Neural crest cell (in vitro differentiated cells): ENCODE measurements around the gene LOXL1. TPM values are rescaled to one million over a fixed set of nuclear protein-coding genes. Genes with fewer than 3 reads are reported as not detected.
A peak's percentile ranks its signal among the peaks of the same experiment; 100 is the strongest.

Experiments
- DNase-seq: peaks from one replicate; pipeline ENCODE4 v3.0.0; 2021; ENCODE audit warnings: low read depth, mixed read lengths, low spot score
- H3K27ac Mint-ChIP-seq: one replicate; pipeline ENCODE4 v1.8.0; 2021; ENCODE audit warnings: mild to moderate bottlenecking, mixed read lengths; ENCODE audit not compliant: unreplicated experiment
- H3K27me3 Mint-ChIP-seq: 2 replicates; pipeline ENCODE4 v1.8.0; 2021; ENCODE audit warnings: low read depth, mild to moderate bottlenecking, mixed read lengths
- H3K36me3 Mint-ChIP-seq: 2 replicates; pipeline ENCODE4 v1.8.0; 2021; ENCODE audit warnings: low read depth, mild to moderate bottlenecking, mixed read lengths
- H3K4me1 Mint-ChIP-seq: 2 replicates; pipeline ENCODE4 v1.8.0; 2021; ENCODE audit warnings: mixed read lengths
- H3K4me3 Mint-ChIP-seq: one replicate; pipeline ENCODE4 v1.8.0; 2021; ENCODE audit warnings: mild to moderate bottlenecking, mixed read lengths
- H3K9me3 Mint-ChIP-seq: 2 replicates; pipeline ENCODE4 v1.8.0; 2021; ENCODE audit warnings: mixed read lengths
- CTCF ChIP-seq: fragments of 200-600 bp; sonication (generic); conservative IDR thresholded peaks from 2 replicates; pipeline ENCODE4 v1.5.0; 2021; ENCODE audit warnings: antibody characterized with exemption, mild to moderate bottlenecking
- total RNA-seq: library from RNA; stranded (reverse); gene quantifications from 2 replicates; pipeline ENCODE4 v1.2.1, GENCODE V29; 2021

LOXL1 gene
- total RNA-seq, 1 donor from 2014 or later: 17.3 TPM

GRCh38 chr15:73927003-73927475 lies 777 bp downstream of the LOXL1 start:
- no peaks in the 10 kb centered on the region for H3K9me3 Mint-ChIP-seq
- H3K27ac Mint-ChIP-seq: no peak overlapping the region
- H3K4me1 Mint-ChIP-seq: peaks cover 46% of the 10 kb centered on the region
- H3K4me3 Mint-ChIP-seq: no peak overlapping the region
- DNase-seq: peak; percentile 41
- TF ChIP-seq CTCF: no peak
- peaks cover 23% of the 10 kb centered on the region for H3K27me3 Mint-ChIP-seq
- no peaks in the 10 kb centered on the region for H3K36me3 Mint-ChIP-seq

- peak; percentile 58 for TF ChIP-seq CTCF
- peaks cover 43% of the 10 kb centered on the region for H3K4me1 Mint-ChIP-seq
- no peaks in the 10 kb centered on the region for H3K36me3 Mint-ChIP-seq
- H3K27ac Mint-ChIP-seq: no peak overlapping the region
- H3K27me3 Mint-ChIP-seq: peaks cover 23% of the 10 kb centered on the region
- H3K9me3 Mint-ChIP-seq: no peaks in the 10 kb centered on the region
- peak overlapping the region; percentile 58 for H3K4me3 Mint-ChIP-seq
- DNase-seq: no peak
Observed at GRCh38 chr15:73927476-73928240, 1.4 kb downstream of the LOXL1 start.

- Mint-ChIP-seq H3K27me3 (peaks cover 23% of the 10 kb centered on the region), H3K27ac (no peak overlapping the region), H3K4me1 (peaks cover 38% of the 10 kb centered on the region), H3K4me3 (peak overlapping the region; percentile 58), H3K9me3 (no peaks in the 10 kb centered on the region), H3K36me3 (no peaks in the 10 kb centered on the region)
- no peak for TF ChIP-seq CTCF
- DNase-seq: no peak
Observed at GRCh38 chr15:73928241-73928579, 1.9 kb downstream of the LOXL1 start.

- Mint-ChIP-seq H3K4me1 (peaks cover 30% of the 10 kb centered on the region), H3K27me3 (peaks cover 23% of the 10 kb centered on the region), H3K4me3 (peak overlapping the region; percentile 85), H3K36me3 (no peaks in the 10 kb centered on the region), H3K27ac (no peak overlapping the region), H3K9me3 (no peaks in the 10 kb centered on the region)
- TF ChIP-seq CTCF: no peak
- no peak for DNase-seq
Observed at GRCh38 chr15:73928971-73929627, 2.8 kb downstream of the LOXL1 start.

- H3K9me3 Mint-ChIP-seq: no peaks in the 10 kb centered on the region
- H3K27me3 Mint-ChIP-seq: peaks cover 23% of the 10 kb centered on the region
- no peak for TF ChIP-seq CTCF
- DNase-seq: no peak
- H3K4me3 Mint-ChIP-seq: no peak overlapping the region
- H3K27ac Mint-ChIP-seq: no peak overlapping the region
- H3K36me3 Mint-ChIP-seq: no peaks in the 10 kb centered on the region
- H3K4me1 Mint-ChIP-seq: peaks cover 27% of the 10 kb centered on the region
Observed at GRCh38 chr15:73930371-73930770, 4.1 kb downstream of the LOXL1 start.
